ENCODE measurements around the gene MZF1.
A peak's percentile ranks its signal among the peaks of the same experiment; 100 is the strongest.

DNA sequence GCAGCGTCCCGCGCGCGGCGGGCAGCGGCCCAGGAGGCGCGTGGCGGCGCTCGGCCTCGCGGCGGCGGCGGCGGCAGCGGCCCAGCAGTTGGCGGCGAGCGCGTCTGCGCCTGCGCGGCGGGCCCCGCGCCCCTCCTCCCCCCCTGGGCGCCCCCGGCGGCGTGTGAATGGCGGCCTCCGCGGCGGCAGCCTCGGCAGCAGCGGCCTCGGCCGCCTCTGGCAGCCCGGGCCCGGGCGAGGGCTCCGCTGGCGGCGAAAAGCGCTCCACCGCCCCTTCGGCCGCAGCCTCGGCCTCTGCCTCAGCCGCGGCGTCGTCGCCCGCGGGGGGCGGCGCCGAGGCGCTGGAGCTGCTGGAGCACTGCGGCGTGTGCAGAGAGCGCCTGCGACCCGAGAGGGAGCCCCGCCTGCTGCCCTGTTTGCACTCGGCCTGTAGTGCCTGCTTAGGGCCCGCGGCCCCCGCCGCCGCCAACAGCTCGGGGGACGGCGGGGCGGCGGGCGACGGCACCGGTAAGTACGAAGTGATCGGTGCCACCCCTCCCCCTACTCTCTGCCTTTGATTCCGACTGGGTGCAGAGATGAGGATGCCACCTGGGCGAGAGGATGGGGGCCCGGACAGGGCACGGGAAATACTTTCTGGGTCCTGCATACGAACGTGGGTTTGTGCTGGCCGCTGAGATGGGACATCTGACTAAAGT is 28.4 kb downstream of the MZF1 start:
- TF ChIP-seq POLR2A (IDR thresholded peaks at IDR 0.05): no peak
- TF ChIP-seq, protein P1, sequence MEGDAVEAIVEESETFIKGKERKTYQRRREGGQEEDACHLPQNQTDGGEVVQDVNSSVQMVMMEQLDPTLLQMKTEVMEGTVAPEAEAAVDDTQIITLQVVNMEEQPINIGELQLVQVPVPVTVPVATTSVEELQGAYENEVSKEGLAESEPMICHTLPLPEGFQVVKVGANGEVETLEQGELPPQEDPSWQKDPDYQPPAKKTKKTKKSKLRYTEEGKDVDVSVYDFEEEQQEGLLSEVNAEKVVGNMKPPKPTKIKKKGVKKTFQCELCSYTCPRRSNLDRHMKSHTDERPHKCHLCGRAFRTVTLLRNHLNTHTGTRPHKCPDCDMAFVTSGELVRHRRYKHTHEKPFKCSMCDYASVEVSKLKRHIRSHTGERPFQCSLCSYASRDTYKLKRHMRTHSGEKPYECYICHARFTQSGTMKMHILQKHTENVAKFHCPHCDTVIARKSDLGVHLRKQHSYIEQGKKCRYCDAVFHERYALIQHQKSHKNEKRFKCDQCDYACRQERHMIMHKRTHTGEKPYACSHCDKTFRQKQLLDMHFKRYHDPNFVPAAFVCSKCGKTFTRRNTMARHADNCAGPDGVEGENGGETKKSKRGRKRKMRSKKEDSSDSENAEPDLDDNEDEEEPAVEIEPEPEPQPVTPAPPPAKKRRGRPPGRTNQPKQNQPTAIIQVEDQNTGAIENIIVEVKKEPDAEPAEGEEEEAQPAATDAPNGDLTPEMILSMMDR (IDR thresholded peaks at IDR 0.05): peak in 1 of 4 experiments; percentile 28
